ENCODE data around the gene EVA1C. TPM values are rescaled to one million over a fixed set of nuclear protein-coding genes. Genes with fewer than 3 reads are reported as not detected.
A peak's percentile ranks its signal among the peaks of the same experiment; 100 is the strongest.

The EVA1C gene, protein sequence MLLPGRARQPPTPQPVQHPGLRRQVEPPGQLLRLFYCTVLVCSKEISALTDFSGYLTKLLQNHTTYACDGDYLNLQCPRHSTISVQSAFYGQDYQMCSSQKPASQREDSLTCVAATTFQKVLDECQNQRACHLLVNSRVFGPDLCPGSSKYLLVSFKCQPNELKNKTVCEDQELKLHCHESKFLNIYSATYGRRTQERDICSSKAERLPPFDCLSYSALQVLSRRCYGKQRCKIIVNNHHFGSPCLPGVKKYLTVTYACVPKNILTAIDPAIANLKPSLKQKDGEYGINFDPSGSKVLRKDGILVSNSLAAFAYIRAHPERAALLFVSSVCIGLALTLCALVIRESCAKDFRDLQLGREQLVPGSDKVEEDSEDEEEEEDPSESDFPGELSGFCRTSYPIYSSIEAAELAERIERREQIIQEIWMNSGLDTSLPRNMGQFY
- total RNA-seq, result 2.1 to 3.8 TPM (median 3.1 TPM) in 3 replicates

DNA sequence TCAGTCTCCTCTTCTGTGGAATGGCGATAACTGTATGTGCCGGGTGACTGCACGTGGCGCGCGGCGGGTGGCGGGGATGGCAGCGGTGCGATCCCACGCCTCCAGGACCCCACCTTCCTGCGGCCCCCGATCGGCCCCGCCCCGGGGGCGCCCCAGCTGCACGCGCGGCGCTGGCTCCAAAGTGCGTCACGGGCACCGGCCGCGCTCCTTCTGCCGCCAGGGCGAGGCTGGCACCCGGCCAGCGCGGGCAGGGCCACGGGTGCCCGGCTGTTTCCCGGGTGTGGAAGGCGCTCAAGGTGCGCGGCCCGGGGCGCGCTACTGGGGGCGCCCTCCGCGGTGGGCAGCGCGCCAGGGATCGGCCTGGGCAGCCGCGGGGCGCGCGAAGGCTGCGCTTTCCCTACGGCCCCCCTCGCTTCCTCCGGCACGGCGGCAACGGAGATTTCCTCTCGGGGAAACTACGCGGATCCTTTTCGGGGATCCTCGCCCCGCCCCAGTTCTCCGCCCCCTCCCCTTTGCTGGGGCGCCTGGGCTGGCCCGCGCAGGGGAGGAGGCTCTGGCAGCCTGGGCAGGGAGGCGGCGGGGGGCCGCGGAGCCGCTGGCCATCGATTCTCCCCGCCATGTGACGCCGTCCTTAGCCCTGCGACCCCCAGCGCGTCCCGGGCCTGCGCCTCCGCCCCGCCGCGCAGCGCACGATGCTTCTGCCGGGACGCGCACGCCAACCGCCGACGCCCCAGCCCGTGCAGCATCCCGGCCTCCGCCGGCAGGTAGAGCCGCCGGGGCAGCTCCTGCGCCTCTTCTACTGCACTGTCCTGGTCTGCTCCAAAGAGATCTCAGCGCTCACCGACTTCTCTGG lies at the start of gene EVA1C:
TSS of gene EVA1C (plus strand) at position 545 of the 853 bp plus-strand sequence. CDS start at position 693, 148 bp downstream.
- no peaks in the 10 kb centered on the region for H3K36me3 Mint-ChIP-seq

DNA sequence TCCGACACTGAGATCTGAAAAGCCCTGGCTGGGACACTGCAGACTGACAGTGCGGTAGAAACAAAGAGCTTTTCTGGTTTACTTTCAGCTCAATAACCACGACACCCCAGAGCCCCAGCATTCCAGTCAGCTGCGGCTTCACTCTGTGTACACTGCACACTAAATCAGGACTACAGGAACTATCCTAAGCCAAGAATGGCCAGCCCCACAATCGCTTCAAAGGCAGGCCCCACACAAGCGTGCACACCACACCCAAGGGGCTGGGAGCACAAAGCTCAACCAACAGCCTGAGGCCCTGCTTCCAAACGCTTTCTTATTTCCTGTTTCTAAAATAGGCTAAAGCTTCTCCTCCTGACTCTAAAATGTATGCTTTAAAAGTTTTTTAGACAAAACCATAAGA lies 48.1 kb upstream of the EVA1C start:
- peaks cover 5% of the 10 kb centered on the region for H3K4me1 Mint-ChIP-seq
- no peak overlapping the region for H3K4me3 Mint-ChIP-seq
- TF ChIP-seq, protein P1, sequence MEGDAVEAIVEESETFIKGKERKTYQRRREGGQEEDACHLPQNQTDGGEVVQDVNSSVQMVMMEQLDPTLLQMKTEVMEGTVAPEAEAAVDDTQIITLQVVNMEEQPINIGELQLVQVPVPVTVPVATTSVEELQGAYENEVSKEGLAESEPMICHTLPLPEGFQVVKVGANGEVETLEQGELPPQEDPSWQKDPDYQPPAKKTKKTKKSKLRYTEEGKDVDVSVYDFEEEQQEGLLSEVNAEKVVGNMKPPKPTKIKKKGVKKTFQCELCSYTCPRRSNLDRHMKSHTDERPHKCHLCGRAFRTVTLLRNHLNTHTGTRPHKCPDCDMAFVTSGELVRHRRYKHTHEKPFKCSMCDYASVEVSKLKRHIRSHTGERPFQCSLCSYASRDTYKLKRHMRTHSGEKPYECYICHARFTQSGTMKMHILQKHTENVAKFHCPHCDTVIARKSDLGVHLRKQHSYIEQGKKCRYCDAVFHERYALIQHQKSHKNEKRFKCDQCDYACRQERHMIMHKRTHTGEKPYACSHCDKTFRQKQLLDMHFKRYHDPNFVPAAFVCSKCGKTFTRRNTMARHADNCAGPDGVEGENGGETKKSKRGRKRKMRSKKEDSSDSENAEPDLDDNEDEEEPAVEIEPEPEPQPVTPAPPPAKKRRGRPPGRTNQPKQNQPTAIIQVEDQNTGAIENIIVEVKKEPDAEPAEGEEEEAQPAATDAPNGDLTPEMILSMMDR (IDR thresholded peaks at IDR 0.05; ENCODE audit: unreplicated experiment), result no peak
- H3K36me3 Mint-ChIP-seq, result peaks cover 52% of the 10 kb centered on the region
- no peak for DNase-seq (ENCODE audit: low spot score in 2 of 2, unreplicated experiment in 2 of 2)
- H3K27me3 Mint-ChIP-seq (ENCODE audit: low read depth), result no peaks in the 10 kb centered on the region
- peak overlapping the region; percentile 9 for H3K27ac Mint-ChIP-seq
- H3K9me3 Mint-ChIP-seq, result no peaks in the 10 kb centered on the region

More for the DNA sequence above, at the start of gene EVA1C:
- peak; percentile 37 to 60 for DNase-seq (ENCODE audit: low spot score in 2 of 2, unreplicated experiment in 2 of 2)
- peaks cover 22% of the 10 kb centered on the region for H3K4me1 Mint-ChIP-seq
- TF ChIP-seq, protein P1 (IDR thresholded peaks at IDR 0.05; ENCODE audit: unreplicated experiment), result no peak
- H3K27me3 Mint-ChIP-seq (ENCODE audit: low read depth), result peaks cover 88% of the 10 kb centered on the region
- H3K4me3 Mint-ChIP-seq, result peak within 1 kb of the TSS; percentile 77
- no peak within 1 kb of the TSS for H3K27ac Mint-ChIP-seq
- no peaks in the 10 kb centered on the region for H3K9me3 Mint-ChIP-seq

DNA sequence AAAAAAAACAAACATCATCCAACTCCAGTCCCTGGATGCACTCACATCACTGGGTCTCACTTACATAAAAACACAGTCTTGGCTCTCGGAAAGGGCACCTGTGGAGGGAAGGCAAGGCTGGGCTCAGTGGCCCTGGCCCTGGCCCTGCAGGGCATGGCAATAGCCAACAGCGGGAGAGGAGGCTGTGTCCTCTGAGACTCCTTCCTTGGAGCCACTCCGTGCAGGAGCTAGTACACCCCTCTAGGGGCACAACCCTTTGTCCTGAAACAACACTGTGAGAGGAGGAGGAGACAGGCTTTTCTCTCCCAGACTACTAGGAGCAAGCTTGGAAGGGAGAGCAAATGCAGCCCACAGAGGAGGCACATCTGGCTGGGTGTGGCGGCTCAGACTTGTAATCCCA lies 47.7 kb upstream of the EVA1C start:
- no peak for DNase-seq (ENCODE audit: low spot score in 2 of 2, unreplicated experiment in 2 of 2)
- TF ChIP-seq, protein P1 (IDR thresholded peaks at IDR 0.05; ENCODE audit: unreplicated experiment), result no peak
- no peak overlapping the region for H3K4me3 Mint-ChIP-seq
- H3K36me3 Mint-ChIP-seq, result peaks cover 48% of the 10 kb centered on the region
- peak overlapping the region; percentile 9 for H3K27ac Mint-ChIP-seq
- no peaks in the 10 kb centered on the region for H3K27me3 Mint-ChIP-seq (ENCODE audit: low read depth)
- peaks cover 5% of the 10 kb centered on the region for H3K4me1 Mint-ChIP-seq
- H3K9me3 Mint-ChIP-seq, result no peaks in the 10 kb centered on the region

DNA sequence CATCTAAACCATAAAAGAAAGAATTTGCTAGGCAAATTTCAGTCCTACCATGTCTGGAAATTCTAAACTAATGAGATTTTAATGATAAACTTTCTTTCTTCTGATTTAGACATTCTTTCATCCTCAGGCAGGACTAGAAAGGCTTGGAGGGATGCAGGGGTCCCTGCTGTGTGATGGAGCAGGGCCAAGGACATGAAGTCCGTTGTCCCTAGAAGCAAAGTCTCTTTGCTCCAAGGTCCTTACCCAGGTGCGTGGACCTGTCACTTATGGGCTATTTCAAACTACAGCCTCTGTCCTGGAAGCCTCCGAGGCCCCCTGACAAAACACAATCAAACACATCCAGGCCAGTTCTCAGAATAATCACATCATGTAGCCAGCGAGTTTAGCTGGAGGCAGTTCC lies 46.3 kb upstream of the EVA1C start:
- H3K27me3 Mint-ChIP-seq (ENCODE audit: low read depth), result no peaks in the 10 kb centered on the region
- H3K4me1 Mint-ChIP-seq, result peaks cover 2% of the 10 kb centered on the region
- TF ChIP-seq, protein P1 (IDR thresholded peaks at IDR 0.05; ENCODE audit: unreplicated experiment), result no peak
- DNase-seq (ENCODE audit: low spot score in 2 of 2, unreplicated experiment in 2 of 2), result no peak
- H3K4me3 Mint-ChIP-seq, result no peak overlapping the region
- peaks cover 38% of the 10 kb centered on the region for H3K36me3 Mint-ChIP-seq
- no peak overlapping the region for H3K27ac Mint-ChIP-seq
- H3K9me3 Mint-ChIP-seq, result no peaks in the 10 kb centered on the region

DNA sequence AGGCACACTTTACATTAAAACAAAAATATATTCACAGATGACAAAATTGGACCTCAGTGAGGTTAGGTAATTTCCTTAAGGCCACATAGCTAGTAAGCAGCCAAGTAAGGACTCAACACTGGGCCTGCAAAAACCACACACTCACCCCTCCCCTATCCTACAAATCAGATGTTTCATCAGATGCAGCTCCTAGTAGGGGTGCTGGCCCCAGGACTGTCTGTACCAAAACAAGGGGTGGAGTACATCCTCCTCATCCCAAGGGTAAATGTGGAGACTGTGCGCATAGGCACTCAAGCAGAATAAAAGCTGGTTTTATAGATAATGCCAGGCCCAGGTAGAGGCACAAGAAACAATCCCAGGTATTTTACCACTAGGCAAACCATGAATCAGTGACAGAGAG lies 45.3 kb upstream of the EVA1C start:
- Mint-ChIP-seq H3K4me1 (peaks cover 10% of the 10 kb centered on the region), H3K4me3 (no peak overlapping the region), H3K27me3 (ENCODE audit: low read depth) (no peaks in the 10 kb centered on the region), H3K36me3 (peaks cover 37% of the 10 kb centered on the region), H3K9me3 (no peaks in the 10 kb centered on the region), H3K27ac (no peak overlapping the region)
- TF ChIP-seq, protein P1 (IDR thresholded peaks at IDR 0.05; ENCODE audit: unreplicated experiment), result no peak
- DNase-seq (ENCODE audit: low spot score in 2 of 2, unreplicated experiment in 2 of 2), result no peak

Measured in mesothelial cell of epicardium (in vitro differentiated cells).